H1 (cell line): Measurements from ENCODE around the gene GLG1. TPM values are rescaled to one million over a fixed set of nuclear protein-coding genes. Genes with fewer than 3 reads are reported as not detected.

Source experiments
- CTCF ChIA-PET: fragments of 300-600 bp; sonication (Branson Sonifier 250); formaldehyde crosslinking; loops from one replicate; lab custom pipeline; 2021; ENCODE audit not compliant: partially characterized antibody; lab: Charles Lee
- POLR2A ChIA-PET: fragments of 300-600 bp; sonication (Branson Sonifier 250); formaldehyde crosslinking; loops from one replicate; lab custom pipeline; 2021; ENCODE audit warnings: inconsistent platforms; ENCODE audit not compliant: partially characterized antibody; lab: Charles Lee
- DNase-seq, 2 experiments: peaks; one replicate each; pipeline versions ENCODE4 v3.0.0 to v3.0.0-alpha.2; 2010 to 2022; ENCODE audit warnings: low spot score in 2 of 2, low read depth in 1 of 2, mixed read lengths in 1 of 2
- FAIRE-seq: peaks from 2 replicates; lab custom pipeline; 2011; peaks lifted over from hg19 to GRCh38; lab: Jason Lieb, UNC
- H2AFZ ChIP-seq: 2 replicates; pipeline ENCODE4 v1.8.1; 2012; ENCODE audit warnings: low read length, inconsistent platforms
- H2AK5ac ChIP-seq: 2 replicates; pipeline ENCODE4 v1.6.1; 2013; ENCODE audit warnings: low read depth, low read length
- H2BK120ac ChIP-seq: replicated peaks from 2 replicates; pipeline ENCODE3; 2013; ENCODE audit warnings: low read depth, low read length, inconsistent platforms
- H2BK12ac ChIP-seq: 2 replicates; pipeline ENCODE4 v1.6.1; 2013; ENCODE audit warnings: low read depth, low read length
- H2BK15ac ChIP-seq: 2 replicates; pipeline ENCODE4 v1.6.1; 2013; ENCODE audit warnings: low read length
- H2BK20ac ChIP-seq: 2 replicates; pipeline ENCODE4 v1.6.1; 2013; ENCODE audit warnings: low read length
- H2BK5ac ChIP-seq: 2 replicates; pipeline ENCODE4 v1.6.1; 2013; ENCODE audit warnings: low read depth, low read length
- H3K14ac ChIP-seq: 2 replicates; pipeline ENCODE4 v1.6.1; 2013; ENCODE audit warnings: inconsistent platforms; ENCODE audit not compliant: insufficient read length
- H3K18ac ChIP-seq: 2 replicates; pipeline ENCODE4 v1.6.1; 2013; ENCODE audit warnings: low read length; ENCODE audit errors: extremely low read depth
- H3K23ac ChIP-seq: 2 replicates; pipeline ENCODE4 v1.6.1; 2013; ENCODE audit warnings: inconsistent platforms; ENCODE audit not compliant: insufficient read length
- H3K23me2 ChIP-seq: 2 replicates; pipeline ENCODE4 v1.6.1; 2013; ENCODE audit warnings: low read depth, low read length
- H3K27ac ChIP-seq: 2 replicates; pipeline ENCODE4 v1.6.1; 2011; ENCODE audit warnings: low read depth, low read length, inconsistent platforms
- H3K27me3 ChIP-seq, 4 experiments: replicated peaks in 1 of 4; 1 replicate in 1 of 4; 2 replicates in 3 of 4; pipeline versions ENCODE4 v1.6.1 to v1.8.1; 2011 to 2013; ENCODE audit warnings: low read length in 3 of 4, mild to moderate bottlenecking in 3 of 4, inconsistent platforms in 2 of 4, mixed read lengths in 2 of 4, moderate library complexity in 1 of 4; ENCODE audit not compliant: control insufficient read depth in 3 of 4, insufficient read depth in 3 of 4; ENCODE audit errors: extremely low read depth in 1 of 4
- H3K36me3 ChIP-seq, 4 experiments: 2 replicates each; pipeline versions ENCODE4 v1.6.1 to v1.8.1; 2011 to 2013; ENCODE audit warnings: mild to moderate bottlenecking in 4 of 4, low read length in 3 of 4, moderate library complexity in 2 of 4, control low read depth in 1 of 4, inconsistent platforms in 1 of 4; ENCODE audit not compliant: insufficient read depth in 4 of 4, control insufficient read depth in 2 of 4
- H3K4ac ChIP-seq: replicated peaks from 2 replicates; pipeline ENCODE3; 2013; ENCODE audit warnings: low read length, low read depth, mixed read lengths, inconsistent platforms; ENCODE audit not compliant: insufficient read length
- H3K4me1 ChIP-seq, 4 experiments: replicated peaks in 1 of 4; 1 replicate in 1 of 4; 2 replicates in 3 of 4; pipeline versions ENCODE4 v1.6.1 to v1.8.1; 2011 to 2013; ENCODE audit warnings: low read length in 3 of 4, inconsistent platforms in 2 of 4, mixed read lengths in 1 of 4; ENCODE audit not compliant: insufficient read depth in 4 of 4, control insufficient read depth in 3 of 4
- H3K4me2 ChIP-seq, 2 experiments: 2 replicates each; pipeline versions ENCODE4 v1.6.1 to v1.8.1; 2011 to 2013; ENCODE audit warnings: low read depth in 2 of 2, low read length in 2 of 2, control low read depth in 1 of 2, inconsistent platforms in 1 of 2, mild to moderate bottlenecking in 1 of 2; ENCODE audit not compliant: insufficient read depth in 1 of 2
- H3K4me3 ChIP-seq, 4 experiments: fragments of 200-600, 300-600 bp in 1 of 4; sonication (generic), shearing (Covaris generic), sonication (Bioruptor Twin) in 1 of 4; 2 replicates each; pipeline versions ENCODE4 v1.5.1 to v1.8.1; 2011 to 2016; ENCODE audit warnings: low read length in 4 of 4, low read depth in 3 of 4, control low read depth in 2 of 4, inconsistent platforms in 2 of 4, mild to moderate bottlenecking in 2 of 4, mixed read lengths in 1 of 4, moderate library complexity in 1 of 4; ENCODE audit not compliant: insufficient read depth in 2 of 4; ENCODE audit errors: extremely low read depth in 1 of 4
- H3K56ac ChIP-seq: replicated peaks from 2 replicates; pipeline ENCODE3; 2013; ENCODE audit warnings: low read depth, mild to moderate bottlenecking, mixed read lengths, low read length, inconsistent platforms; ENCODE audit not compliant: insufficient read length
- H3K79me1 ChIP-seq: 2 replicates; pipeline ENCODE4 v1.6.1; 2013; ENCODE audit warnings: low read depth, low read length, control low read depth
- H3K79me2 ChIP-seq, 2 experiments: 2 replicates each; pipeline versions ENCODE4 v1.6.1 to v1.8.1; 2012 to 2013; ENCODE audit warnings: low read length in 2 of 2, mild to moderate bottlenecking in 2 of 2, inconsistent platforms in 1 of 2; ENCODE audit not compliant: insufficient read depth in 2 of 2, control insufficient read depth in 1 of 2
- H3K9ac ChIP-seq, 4 experiments: replicated peaks in 1 of 4; 1 replicate in 1 of 4; 2 replicates in 3 of 4; pipeline versions ENCODE4 v1.6.1 to v1.8.1; 2011 to 2013; ENCODE audit warnings: low read depth in 3 of 4, low read length in 3 of 4, control low read depth in 2 of 4, mild to moderate bottlenecking in 2 of 4, moderate library complexity in 2 of 4, inconsistent platforms in 1 of 4; ENCODE audit errors: extremely low read depth in 1 of 4
- H3K9me3 ChIP-seq, 2 experiments: 2 replicates each; pipeline versions ENCODE4 v1.6.1 to v1.8.1; 2012 to 2013; ENCODE audit warnings: mild to moderate bottlenecking in 2 of 2, moderate library complexity in 2 of 2, control low read depth in 1 of 2, inconsistent platforms in 1 of 2, low read depth in 1 of 2, low read length in 1 of 2, mixed read lengths in 1 of 2; ENCODE audit not compliant: insufficient read depth in 2 of 2
- H4K20me1 ChIP-seq, 2 experiments: replicated peaks in 1 of 2; 2 replicates each; pipeline versions ENCODE3 to v1.8.1; 2011 to 2013; ENCODE audit warnings: inconsistent platforms in 2 of 2, low read length in 2 of 2, mild to moderate bottlenecking in 1 of 2; ENCODE audit not compliant: insufficient read depth in 2 of 2, control insufficient read depth in 1 of 2
- H4K5ac ChIP-seq: 2 replicates; pipeline ENCODE4 v1.6.1; 2013; ENCODE audit warnings: low read length, low read depth, mixed read lengths, inconsistent platforms; ENCODE audit not compliant: insufficient read length
- H4K8ac ChIP-seq: 2 replicates; pipeline ENCODE4 v1.8.0; 2013; ENCODE audit warnings: mild to moderate bottlenecking, moderate library complexity, low read length, inconsistent platforms; ENCODE audit not compliant: insufficient read depth; ENCODE audit errors: extremely low read depth
- H4K91ac ChIP-seq: replicated peaks from 2 replicates; pipeline ENCODE3; 2013; ENCODE audit warnings: low read length, mixed read lengths, inconsistent platforms; ENCODE audit not compliant: insufficient read length
- BACH1 ChIP-seq: IDR thresholded peaks from 2 replicates; pipeline ENCODE4 v1.6.1; 2012; ENCODE audit warnings: low read length, improper control_type of control experiment
- CTBP2 ChIP-seq: IDR thresholded peaks from 2 replicates; pipeline ENCODE4 v1.7.0; 2011; ENCODE audit warnings: borderline replicate concordance, mild to moderate bottlenecking, moderate library complexity, mixed read lengths, low read length; ENCODE audit not compliant: insufficient read depth, insufficient read length
- KDM1A ChIP-seq: fragments of 200-600, 300-600 bp; sonication (generic); IDR thresholded peaks from 2 replicates; pipeline ENCODE4 v1.7.1; 2016; ENCODE audit warnings: mild to moderate bottlenecking, low read length, borderline replicate concordance
- KDM4A ChIP-seq: IDR thresholded peaks from one replicate; pipeline ENCODE4 v1.7.1; 2012; ENCODE audit warnings: low read depth, mild to moderate bottlenecking, moderate library complexity, low read length, inconsistent platforms; ENCODE audit not compliant: severe bottlenecking
- NRF1 ChIP-seq: IDR thresholded peaks from 2 replicates; pipeline ENCODE4 v1.6.1; 2011; ENCODE audit warnings: mild to moderate bottlenecking, low read depth, low read length, improper control_type of control experiment
- PHF8 ChIP-seq: fragments of 200-600 bp; sonication (generic); conservative IDR thresholded peaks from 2 replicates; pipeline ENCODE4 v1.7.1; 2012; ENCODE audit warnings: low read depth, mild to moderate bottlenecking, inconsistent platforms, low read length, moderate library complexity
- POLR2AphosphoS5 ChIP-seq: IDR thresholded peaks from 2 replicates; pipeline ENCODE4 v1.6.1; 2011; ENCODE audit warnings: low read depth, low read length
- SIN3A ChIP-seq, 2 experiments: IDR thresholded peaks in 1 of 2; conservative IDR thresholded peaks in 1 of 2; 2 replicates each; pipeline ENCODE4 v1.6.1; 2011 to 2012; ENCODE audit warnings: low read length in 2 of 2, improper control_type of control experiment in 1 of 2, low read depth in 1 of 2, mild to moderate bottlenecking in 1 of 2
- WGBS, 2 experiments: shearing (Covaris generic) in 1 of 2; methylation state at CpG; one replicate each; pipeline versions ENCODE4 v1.1.6 to v1.1.7; 2013 to 2015; ENCODE audit warnings: low lambda C conversion rate in 2 of 2, mixed read lengths in 2 of 2, inconsistent platforms in 1 of 2, low coverage in 1 of 2, missing lambda C conversion rate in 1 of 2; ENCODE audit not compliant: insufficient replicate concordance in 2 of 2, insufficient coverage in 1 of 2, insufficient read length in 1 of 2; ENCODE audit errors: extremely low coverage in 1 of 2, missing lambda C conversion rate in 1 of 2; 5-methylcytosine and 5-hydroxymethylcytosine counted together
- polyA plus RNA-seq, 7 experiments: library from polyadenylated mRNA; depleted of rRNA in 3 of 7; stranded (reverse) in 5 of 7; unstranded in 2 of 7; fragments of >200 nt in 5 of 7; fragments of 200-250 nt in 2 of 7; gene quantifications; 1 replicate in 5 of 7; 2 replicates in 1 of 7; 4 replicates in 1 of 7; pipeline versions ENCODE4 v1.2.1 to v1.2.3, GENCODE V29; 2011 to 2013; ENCODE audit warnings: missing spikeins in 2 of 7, mixed read lengths in 2 of 7
- total RNA-seq: library from RNA; stranded (reverse); fragmentation: NEBNext Ultra II Directional; extraction: Animal tissue kit (Norgen Biotek cat#: 25700); gene quantifications from 2 replicates; pipeline ENCODE4 v1.2.1, GENCODE V29; 2021

The GLG1 gene
- total and polyA plus RNA-seq, 2 of the 8 experiments (the other 6 are each of a cell fraction or from before 2014, with no cell fraction given), result 53.4 to 139 TPM

DNA sequence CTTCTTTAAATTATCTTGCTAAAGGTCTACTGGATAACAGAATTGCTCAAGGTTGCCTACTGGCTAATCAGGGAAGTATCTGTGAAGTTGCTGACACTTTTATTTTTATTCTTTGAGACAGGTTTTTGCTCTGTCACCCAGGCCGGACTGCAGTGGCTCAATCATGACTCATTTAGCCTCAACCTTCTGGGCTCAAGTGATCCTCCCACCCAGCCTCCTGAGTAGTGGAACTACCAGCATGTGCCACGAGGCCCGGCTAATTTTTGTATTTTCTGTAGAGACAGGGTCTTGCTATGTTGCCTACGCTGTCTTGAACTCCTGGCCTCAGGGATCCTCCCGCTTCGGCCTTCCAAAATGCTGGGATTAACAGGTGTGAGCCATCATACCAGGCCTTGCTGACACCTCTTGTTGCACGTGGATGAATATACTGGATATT is 43.1 kb downstream of the GLG1 start:
- no peak for FAIRE-seq
- TF ChIP-seq NRF1 (no peak), KDM4A (no peak), PHF8 (no peak), POLR2AphosphoS5 (no peak), BACH1 (no peak), CTBP2 (no peak), KDM1A (no peak), SIN3A (conservative IDR thresholded peaks at IDR 0.05 in 1 of 2, IDR thresholded peaks at IDR 0.05 in 1 of 2; ENCODE audit: low read depth in 1 of 2, low read length in 2 of 2) (no peak)

More for the DNA sequence above, 43.1 kb downstream of the GLG1 start:
- Histone ChIP-seq H4K20me1 (peaks cover 5 to 17% of the 10 kb centered on the region in 2 experiments), H3K9me3 (no peaks in the 10 kb centered on the region), H3K4me2 (no peak overlapping the region), H3K18ac (no peak overlapping the region), H3K79me2 (peaks cover 16 to 89% of the 10 kb centered on the region in 2 experiments; a peak in 3 of 4 replicates), H3K4me3 (no peak overlapping the region), H2BK5ac (no peak overlapping the region), H2BK15ac (no peak overlapping the region), H2AK5ac (no peak overlapping the region), H3K4me1 (0 out of 7 replicates have a peak, but pooled peaks cover 0 to 3% (median 0%) of the 10 kb centered on the region in 4 experiments), H4K91ac (no peak overlapping the region), H3K23ac (no peak overlapping the region), H2AFZ (no peak overlapping the region), H4K5ac (no peak overlapping the region), H3K36me3 (no peaks in the 10 kb centered on the region), H2BK20ac (no peak overlapping the region), H4K8ac (no peak overlapping the region), H3K14ac (no peak overlapping the region), H3K27me3 (no peaks in the 10 kb centered on the region), H3K23me2 (no peaks in the 10 kb centered on the region), H3K27ac (no peak overlapping the region), H3K56ac (no peak overlapping the region), H3K9ac (no peak overlapping the region), H2BK120ac (no peak overlapping the region), H3K4ac (no peak overlapping the region), H3K79me1 (peaks cover 13% of the 10 kb centered on the region), H2BK12ac (no peak overlapping the region)
- DNase-seq, result no peak
- ChIA-PET CTCF (no interaction called here), POLR2A (no interaction called here)
- WGBS, 2 experiments, result 91% methylated on average over 7 of the region's 7 CpGs; no CpG with 5 or more reads in 1 of the 2 experiments
